Nephron progenitor cell (in vitro differentiated cells): ENCODE results near the gene NIN.
A peak's percentile ranks its signal among the peaks of the same experiment; 100 is the strongest.

ENCODE experiments used
- DNase-seq: peaks from one replicate; pipeline ENCODE4 v3.0.0; 2021
- H3K27ac Mint-ChIP-seq: 2 replicates; pipeline ENCODE4 v1.8.0; 2021; ENCODE audit warnings: mild to moderate bottlenecking, moderate library complexity, mixed read lengths
- H3K27me3 Mint-ChIP-seq: 2 replicates; pipeline ENCODE4 v1.8.0; 2021; ENCODE audit warnings: mild to moderate bottlenecking, low read depth, mixed read lengths; ENCODE audit not compliant: poor library complexity
- H3K36me3 Mint-ChIP-seq: 2 replicates; pipeline ENCODE4 v1.8.0; 2021; ENCODE audit warnings: low read depth, mixed read lengths
- H3K4me1 Mint-ChIP-seq: 2 replicates; pipeline ENCODE4 v1.8.0; 2021; ENCODE audit warnings: mixed read lengths
- H3K4me3 Mint-ChIP-seq: 2 replicates; pipeline ENCODE4 v1.8.0; 2021; ENCODE audit warnings: mild to moderate bottlenecking, moderate library complexity, mixed read lengths
- H3K9me3 Mint-ChIP-seq: 2 replicates; pipeline ENCODE4 v1.8.0; 2021; ENCODE audit warnings: mild to moderate bottlenecking, moderate library complexity, mixed read lengths
- TF ChIP-seq, protein P1 (sequence below): fragments of 200-600 bp; sonication (generic); IDR thresholded peaks from 2 replicates; pipeline ENCODE4 v1.5.0; 2021; ENCODE audit warnings: antibody characterized with exemption

Gene NIN

GRCh38 chr14:50757702-50758101 is 73.3 kb downstream of the NIN start:
- Mint-ChIP-seq H3K27ac (no peak overlapping the region), H3K4me3 (no peak overlapping the region), H3K4me1 (no peaks in the 10 kb centered on the region)

GRCh38 chr14:50756300-50756699 is 74.7 kb downstream of the NIN start:
- H3K27me3 Mint-ChIP-seq = no peaks in the 10 kb centered on the region
- no peak for DNase-seq
- H3K27ac Mint-ChIP-seq = no peak overlapping the region
- H3K36me3 Mint-ChIP-seq = peaks cover 45% of the 10 kb centered on the region
- H3K4me3 Mint-ChIP-seq = no peak overlapping the region
- TF ChIP-seq, protein P1, sequence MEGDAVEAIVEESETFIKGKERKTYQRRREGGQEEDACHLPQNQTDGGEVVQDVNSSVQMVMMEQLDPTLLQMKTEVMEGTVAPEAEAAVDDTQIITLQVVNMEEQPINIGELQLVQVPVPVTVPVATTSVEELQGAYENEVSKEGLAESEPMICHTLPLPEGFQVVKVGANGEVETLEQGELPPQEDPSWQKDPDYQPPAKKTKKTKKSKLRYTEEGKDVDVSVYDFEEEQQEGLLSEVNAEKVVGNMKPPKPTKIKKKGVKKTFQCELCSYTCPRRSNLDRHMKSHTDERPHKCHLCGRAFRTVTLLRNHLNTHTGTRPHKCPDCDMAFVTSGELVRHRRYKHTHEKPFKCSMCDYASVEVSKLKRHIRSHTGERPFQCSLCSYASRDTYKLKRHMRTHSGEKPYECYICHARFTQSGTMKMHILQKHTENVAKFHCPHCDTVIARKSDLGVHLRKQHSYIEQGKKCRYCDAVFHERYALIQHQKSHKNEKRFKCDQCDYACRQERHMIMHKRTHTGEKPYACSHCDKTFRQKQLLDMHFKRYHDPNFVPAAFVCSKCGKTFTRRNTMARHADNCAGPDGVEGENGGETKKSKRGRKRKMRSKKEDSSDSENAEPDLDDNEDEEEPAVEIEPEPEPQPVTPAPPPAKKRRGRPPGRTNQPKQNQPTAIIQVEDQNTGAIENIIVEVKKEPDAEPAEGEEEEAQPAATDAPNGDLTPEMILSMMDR = no peak
- no peaks in the 10 kb centered on the region for H3K4me1 Mint-ChIP-seq
- no peaks in the 10 kb centered on the region for H3K9me3 Mint-ChIP-seq

More at GRCh38 chr14:50757702-50758101, 73.3 kb downstream of the NIN start:
- TF ChIP-seq, protein P1 = no peak
- H3K9me3 Mint-ChIP-seq = no peaks in the 10 kb centered on the region
- H3K36me3 Mint-ChIP-seq = peaks cover 45% of the 10 kb centered on the region
- DNase-seq = no peak
- H3K27me3 Mint-ChIP-seq = no peaks in the 10 kb centered on the region

- Mint-ChIP-seq H3K4me3 (no peak overlapping the region), H3K27me3 (no peaks in the 10 kb centered on the region), H3K36me3 (peaks cover 77% of the 10 kb centered on the region), H3K27ac (no peak overlapping the region), H3K9me3 (peaks cover 18% of the 10 kb centered on the region), H3K4me1 (no peaks in the 10 kb centered on the region)
- TF ChIP-seq, protein P1 = no peak
- DNase-seq = no peak
These were observed 80.6 kb downstream of the NIN start for GRCh38 chr14:50750323-50750722.

DNA sequence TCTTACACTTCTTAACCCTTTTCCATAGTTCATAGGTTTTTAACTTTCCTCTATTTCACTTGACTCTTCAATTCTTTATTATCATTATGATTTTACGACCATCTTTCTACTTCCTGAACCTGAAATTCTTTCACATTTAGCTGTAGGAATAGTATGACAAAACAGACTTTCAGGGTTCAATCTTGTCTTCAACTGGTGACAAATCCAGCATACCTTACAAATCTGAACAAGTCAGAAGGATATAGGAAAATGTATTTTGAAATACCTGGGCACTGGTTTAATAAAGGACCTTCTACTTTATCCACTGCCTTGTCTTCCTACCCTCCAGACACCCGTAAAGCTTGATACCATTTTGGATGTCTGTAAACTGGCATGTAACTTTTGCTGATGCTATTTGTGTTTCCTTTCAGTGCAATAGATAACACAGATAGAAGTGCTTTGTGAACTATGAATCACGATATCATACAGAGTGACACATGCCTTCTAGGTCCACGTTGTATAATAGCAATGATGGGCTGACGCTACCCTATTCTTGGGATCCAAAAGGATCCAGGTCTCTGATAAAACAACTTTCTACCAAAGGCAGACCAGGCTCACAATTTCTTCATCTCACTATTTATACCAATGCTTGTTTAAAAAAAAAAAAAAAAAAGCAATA is 85.4 kb downstream of the NIN start:
- peaks cover 11% of the 10 kb centered on the region for H3K4me1 Mint-ChIP-seq
- no peaks in the 10 kb centered on the region for H3K27me3 Mint-ChIP-seq
- peaks cover 16% of the 10 kb centered on the region for H3K9me3 Mint-ChIP-seq
- no peak overlapping the region for H3K27ac Mint-ChIP-seq
- peaks cover 76% of the 10 kb centered on the region for H3K36me3 Mint-ChIP-seq
- H3K4me3 Mint-ChIP-seq = no peak overlapping the region
- DNase-seq = no peak
- TF ChIP-seq, protein P1 = no peak

DNA sequence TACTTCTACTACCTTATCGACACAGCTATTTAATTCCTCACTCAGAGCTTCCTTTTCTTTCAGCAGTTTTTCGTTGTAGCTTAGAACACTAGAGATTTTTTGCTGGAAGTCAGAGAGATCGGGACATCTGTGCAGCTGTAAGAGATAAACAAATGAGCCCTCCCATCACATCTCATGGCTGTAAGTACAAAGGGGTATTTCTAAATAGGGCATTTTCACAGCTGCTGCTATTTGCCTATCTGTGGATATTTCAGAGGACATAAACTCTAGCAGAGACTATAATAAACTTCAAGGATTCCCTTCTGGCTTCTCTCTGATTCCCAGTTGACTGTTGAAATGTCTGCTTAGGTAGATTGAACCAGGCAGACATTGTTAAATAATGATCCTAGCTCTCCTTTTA is 86.7 kb downstream of the NIN start:
- no peak overlapping the region for H3K27ac Mint-ChIP-seq
- no peaks in the 10 kb centered on the region for H3K27me3 Mint-ChIP-seq
- TF ChIP-seq, protein P1 = no peak
- no peak overlapping the region for H3K4me3 Mint-ChIP-seq
- peaks cover 5% of the 10 kb centered on the region for H3K9me3 Mint-ChIP-seq
- H3K4me1 Mint-ChIP-seq = peaks cover 11% of the 10 kb centered on the region
- peaks cover 66% of the 10 kb centered on the region for H3K36me3 Mint-ChIP-seq
- DNase-seq = no peak

- Mint-ChIP-seq H3K9me3 (no peaks in the 10 kb centered on the region), H3K27me3 (no peaks in the 10 kb centered on the region), H3K4me1 (peaks cover 11% of the 10 kb centered on the region), H3K4me3 (no peak overlapping the region), H3K36me3 (peaks cover 62% of the 10 kb centered on the region), H3K27ac (peak overlapping the region; percentile 38)
- no peak for DNase-seq
- TF ChIP-seq, protein P1 = no peak
These were observed 89.4 kb downstream of the NIN start for GRCh38 chr14:50741567-50741966.
